OCI-LY3 (cell line): Measurements from ENCODE around the gene ACY1.

Experiments
- H2AFZ ChIP-seq: fragments of 200-600, 300-600 bp; shearing (Covaris generic); 2 replicates; pipeline ENCODE4 v1.6.0; 2014; ENCODE audit warnings: antibody characterized with exemption, low read depth, low read length
- H3K27ac ChIP-seq: fragments of 200-600, 300-600 bp; sonication (generic); 2 replicates; pipeline ENCODE4 v1.5.1; 2014; ENCODE audit warnings: mild to moderate bottlenecking, low read length, moderate library complexity, mixed read lengths
- H3K27me3 ChIP-seq: fragments of 200-600, 300-600 bp; sonication (generic); 2 replicates; pipeline ENCODE4 v1.6.1; 2014; ENCODE audit warnings: low read depth, low read length, mixed read lengths
- H3K36me3 ChIP-seq: fragments of 200-600, 300-600 bp; sonication (generic); replicated peaks from 2 replicates; pipeline ENCODE3; 2014; ENCODE audit warnings: low read depth, low read length, mixed read lengths
- H3K4me1 ChIP-seq: fragments of 300-600, 200-600 bp; sonication (generic); 2 replicates; pipeline ENCODE4 v1.6.1; 2014; ENCODE audit warnings: low read length, mixed read lengths
- H3K4me2 ChIP-seq: fragments of 200-600, 300-600 bp; sonication (generic); 2 replicates; pipeline ENCODE4 v1.6.1; 2014; ENCODE audit warnings: low read length, mixed read lengths
- H3K4me3 ChIP-seq: fragments of 300-600, 200-600 bp; sonication (generic); 2 replicates; pipeline ENCODE4 v1.5.1; 2014; ENCODE audit warnings: antibody characterized with exemption, mild to moderate bottlenecking, low read length, moderate library complexity
- H3K79me2 ChIP-seq: fragments of 300-600, 200-600 bp; shearing (Covaris generic); 2 replicates; pipeline ENCODE4 v1.6.1; 2014; ENCODE audit warnings: mild to moderate bottlenecking, low read length, mixed read lengths
- H3K9ac ChIP-seq: fragments of 300-600, 200-600 bp; shearing (Covaris generic); 2 replicates; pipeline ENCODE4 v1.6.0; 2014; ENCODE audit warnings: mild to moderate bottlenecking, low read length, moderate library complexity
- H3K9me3 ChIP-seq: fragments of 200-600, 300-600 bp; shearing (Covaris generic); 2 replicates; pipeline ENCODE4 v1.6.1; 2014; ENCODE audit warnings: low read length, mixed read lengths; ENCODE audit not compliant: insufficient read depth
- H4K20me1 ChIP-seq: fragments of 200-600, 300-600 bp; sonication (generic); 2 replicates; pipeline ENCODE4 v1.6.1; 2016; ENCODE audit warnings: low read length, mixed read lengths; ENCODE audit not compliant: insufficient read depth
- EZH2phosphoT487 ChIP-seq: fragments of 200-600 bp; shearing (Covaris generic); IDR thresholded peaks from 2 replicates; pipeline ENCODE4 v1.6.1; 2018; ENCODE audit warnings: antibody characterized with exemption, mixed run types, low read depth
- TF ChIP-seq, protein P1 (sequence below): fragments of 200-600, 300-600 bp; sonication (generic); IDR thresholded peaks from 2 replicates; pipeline ENCODE4 v1.5.1; 2014; ENCODE audit warnings: antibody characterized with exemption, low read length, low read depth

Gene ACY1

GRCh38 chr3:52024765-52025452 lies 41.6 kb downstream of the ACY1 start:
- TF ChIP-seq EZH2phosphoT487: no peak
- TF ChIP-seq, protein P1, sequence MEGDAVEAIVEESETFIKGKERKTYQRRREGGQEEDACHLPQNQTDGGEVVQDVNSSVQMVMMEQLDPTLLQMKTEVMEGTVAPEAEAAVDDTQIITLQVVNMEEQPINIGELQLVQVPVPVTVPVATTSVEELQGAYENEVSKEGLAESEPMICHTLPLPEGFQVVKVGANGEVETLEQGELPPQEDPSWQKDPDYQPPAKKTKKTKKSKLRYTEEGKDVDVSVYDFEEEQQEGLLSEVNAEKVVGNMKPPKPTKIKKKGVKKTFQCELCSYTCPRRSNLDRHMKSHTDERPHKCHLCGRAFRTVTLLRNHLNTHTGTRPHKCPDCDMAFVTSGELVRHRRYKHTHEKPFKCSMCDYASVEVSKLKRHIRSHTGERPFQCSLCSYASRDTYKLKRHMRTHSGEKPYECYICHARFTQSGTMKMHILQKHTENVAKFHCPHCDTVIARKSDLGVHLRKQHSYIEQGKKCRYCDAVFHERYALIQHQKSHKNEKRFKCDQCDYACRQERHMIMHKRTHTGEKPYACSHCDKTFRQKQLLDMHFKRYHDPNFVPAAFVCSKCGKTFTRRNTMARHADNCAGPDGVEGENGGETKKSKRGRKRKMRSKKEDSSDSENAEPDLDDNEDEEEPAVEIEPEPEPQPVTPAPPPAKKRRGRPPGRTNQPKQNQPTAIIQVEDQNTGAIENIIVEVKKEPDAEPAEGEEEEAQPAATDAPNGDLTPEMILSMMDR: no peak
- Histone ChIP-seq H3K27me3 (peaks cover 10% of the 10 kb centered on the region; the same call in 1 of the 2 replicates), H3K4me1 (peaks cover 27% of the 10 kb centered on the region), H3K4me3 (no peak overlapping the region), H3K27ac (no peak overlapping the region), H3K4me2 (no peak overlapping the region), H3K79me2 (no peaks in the 10 kb centered on the region), H3K9me3 (no peaks in the 10 kb centered on the region), H4K20me1 (no peaks in the 10 kb centered on the region), H3K36me3 (no peaks in the 10 kb centered on the region), H2AFZ (no peak overlapping the region), H3K9ac (no peak overlapping the region)

DNA sequence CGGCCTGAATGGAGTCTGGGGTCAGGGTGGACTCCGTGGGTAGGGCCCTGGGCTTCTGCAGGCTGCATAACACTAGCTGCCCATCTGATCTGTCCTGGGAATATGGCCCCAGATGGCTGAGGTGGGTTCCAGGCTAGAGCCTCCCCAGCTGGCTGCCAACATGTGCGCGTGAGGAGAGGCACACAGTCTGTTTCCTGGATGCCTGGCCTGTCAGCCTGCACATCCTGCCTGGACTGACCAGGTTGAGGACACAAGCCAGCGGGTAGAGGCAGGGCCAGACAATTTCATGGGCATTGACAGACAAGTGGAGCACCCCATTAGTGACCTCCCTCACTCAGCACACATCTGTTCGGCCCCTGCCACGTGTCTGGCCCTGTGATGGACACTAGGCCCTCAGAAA lies 42.1 kb downstream of the ACY1 start:
- Histone ChIP-seq H3K79me2 (no peaks in the 10 kb centered on the region), H3K9ac (no peak overlapping the region), H3K36me3 (no peaks in the 10 kb centered on the region), H3K9me3 (no peaks in the 10 kb centered on the region), H2AFZ (no peak overlapping the region), H4K20me1 (no peaks in the 10 kb centered on the region), H3K4me3 (no peak overlapping the region), H3K27me3 (peaks cover 10% of the 10 kb centered on the region; the same call in 1 of the 2 replicates), H3K4me2 (no peak overlapping the region), H3K27ac (no peak overlapping the region), H3K4me1 (peaks cover 27% of the 10 kb centered on the region)
- TF ChIP-seq, protein P1: no peak
- no peak for TF ChIP-seq EZH2phosphoT487

DNA sequence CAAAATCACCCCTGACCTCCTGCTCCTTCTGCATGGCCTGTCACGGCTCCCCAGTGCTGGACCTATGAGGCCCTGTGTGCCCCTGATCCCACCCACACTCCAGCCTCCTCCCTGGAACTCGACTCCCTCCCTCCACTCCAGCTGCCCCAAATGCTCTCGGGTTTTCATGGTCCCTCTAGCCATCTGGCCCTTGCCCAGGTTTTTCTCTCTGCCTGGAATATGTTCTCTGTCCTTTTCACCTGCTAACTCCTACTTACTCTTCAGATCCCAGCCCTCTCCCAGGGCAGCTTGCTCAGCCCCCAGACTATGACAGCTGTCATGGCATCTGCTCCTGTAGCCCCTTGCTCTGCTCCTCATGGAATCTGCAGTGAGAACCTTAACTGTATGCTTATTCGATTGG lies 42.7 kb downstream of the ACY1 start:
- Histone ChIP-seq H3K36me3 (no peaks in the 10 kb centered on the region), H3K9me3 (no peaks in the 10 kb centered on the region), H3K27me3 (peaks cover 10% of the 10 kb centered on the region; the same call in 1 of the 2 replicates), H3K4me3 (no peak overlapping the region), H3K9ac (no peak overlapping the region), H4K20me1 (no peaks in the 10 kb centered on the region), H3K27ac (no peak overlapping the region), H3K4me1 (peaks cover 27% of the 10 kb centered on the region), H3K79me2 (no peaks in the 10 kb centered on the region), H2AFZ (no peak overlapping the region), H3K4me2 (no peak overlapping the region)
- TF ChIP-seq, protein P1: no peak
- TF ChIP-seq EZH2phosphoT487: no peak

GRCh38 chr3:52028572-52028971 lies 45.2 kb downstream of the ACY1 start:
- no peak overlapping the region for H3K4me2 ChIP-seq
- no peak overlapping the region for H3K27ac ChIP-seq
- peaks cover 15% of the 10 kb centered on the region; the same call in 1 of the 2 replicates for H3K27me3 ChIP-seq
- no peaks in the 10 kb centered on the region for H3K9me3 ChIP-seq
- H3K9ac ChIP-seq: no peak overlapping the region
- no peaks in the 10 kb centered on the region for H3K79me2 ChIP-seq
- no peak overlapping the region for H3K4me3 ChIP-seq
- TF ChIP-seq, protein P1: no peak
- TF ChIP-seq EZH2phosphoT487: no peak
- H2AFZ ChIP-seq: no peak overlapping the region
- H3K36me3 ChIP-seq: no peaks in the 10 kb centered on the region
- H3K4me1 ChIP-seq: peaks cover 16% of the 10 kb centered on the region
- H4K20me1 ChIP-seq: no peaks in the 10 kb centered on the region
